Endothelial cell of umbilical vein (primary cell): ENCODE data around the gene KAT8. TPM values are rescaled to one million over a fixed set of nuclear protein-coding genes. Genes with fewer than 3 reads are reported as not detected.

Source experiments
- BruUV-seq: library from RNA; stranded (reverse); fragments of 400-500 nt; replicated peaks from 2 replicates; lab custom pipeline; 2021; lab: Mats Ljungman, UMichigan
- CTCF ChIA-PET: fragments of 300-600, 350-600 bp; sonication (Branson Sonifier 250); formaldehyde crosslinking; loops from one replicate; lab custom pipeline; 2021; ENCODE audit warnings: antibody characterized with exemption, inconsistent platforms; lab: Charles Lee
- POLR2A ChIA-PET: fragments of 300-600, 350-600 bp; sonication (Branson Sonifier 250); formaldehyde crosslinking; loops from one replicate; lab custom pipeline; 2021; ENCODE audit warnings: antibody characterized with exemption, inconsistent platforms; lab: Charles Lee
- DNase-seq: peaks from one replicate; pipeline ENCODE4 v3.0.0-alpha.2; 2011; ENCODE audit warnings: low read depth, low spot score
- FAIRE-seq: peaks from 2 replicates; lab custom pipeline; 2011; peaks lifted over from hg19 to GRCh38; lab: Jason Lieb, UNC
- H2AFZ ChIP-seq: 2 replicates; pipeline ENCODE4 v1.6.0; 2012; ENCODE audit warnings: low read depth, low read length, control low read depth, inconsistent platforms
- H3K27ac ChIP-seq: 2 replicates; pipeline ENCODE4 v1.5.1; 2011; ENCODE audit warnings: low read depth, mild to moderate bottlenecking, control low read depth, low read length, moderate library complexity; ENCODE audit not compliant: insufficient read depth
- H3K27me3 ChIP-seq, 2 experiments: 2 replicates each; pipeline versions ENCODE4 v1.6.0 to v1.6.1; 2011; ENCODE audit warnings: low read length in 2 of 2, mixed read lengths in 1 of 2; ENCODE audit not compliant: control insufficient read depth in 2 of 2, insufficient read depth in 2 of 2
- H3K36me3 ChIP-seq, 2 experiments: 2 replicates in 1 of 2; 3 replicates in 1 of 2; pipeline ENCODE4 v1.5.1; 2011; ENCODE audit warnings: low read length in 2 of 2, mild to moderate bottlenecking in 1 of 2, moderate library complexity in 1 of 2; ENCODE audit not compliant: control insufficient read depth in 2 of 2, insufficient read depth in 2 of 2; ENCODE audit errors: extremely low read depth in 1 of 2
- H3K4me1 ChIP-seq: 3 replicates; pipeline ENCODE4 v1.5.1; 2011; ENCODE audit warnings: mild to moderate bottlenecking, low read length; ENCODE audit not compliant: control insufficient read depth, insufficient read depth; ENCODE audit errors: extremely low read depth
- H3K4me2 ChIP-seq: 2 replicates; pipeline ENCODE4 v1.6.1; 2011; ENCODE audit warnings: low read length, control low read depth, mixed read lengths; ENCODE audit not compliant: insufficient read depth
- H3K4me3 ChIP-seq, 3 experiments: fragments of 200-600 bp in 1 of 3; sonication (generic), shearing (Covaris generic) in 1 of 3; replicated peaks in 1 of 3; 2 replicates each; pipeline ENCODE4 v1.5.1; 2011 to 2016; ENCODE audit warnings: control low read depth in 3 of 3, low read length in 3 of 3, mild to moderate bottlenecking in 2 of 3, inconsistent platforms in 1 of 3, low read depth in 1 of 3, moderate library complexity in 1 of 3; ENCODE audit not compliant: insufficient read depth in 1 of 3
- H3K79me2 ChIP-seq: 2 replicates; pipeline ENCODE4 v1.6.0; 2012; ENCODE audit warnings: low read length, inconsistent platforms; ENCODE audit not compliant: control insufficient read depth, insufficient read depth
- H3K9ac ChIP-seq: replicated peaks from 2 replicates; pipeline ENCODE3; 2011; ENCODE audit warnings: low read length, control low read depth; ENCODE audit not compliant: insufficient read depth; ENCODE audit errors: extremely low read depth
- H3K9me1 ChIP-seq: replicated peaks from 3 replicates; pipeline ENCODE4 v1.6.0; 2011; ENCODE audit warnings: mild to moderate bottlenecking, low read length; ENCODE audit not compliant: control insufficient read depth, insufficient read depth; ENCODE audit errors: extremely low read depth
- H3K9me3 ChIP-seq: replicated peaks from 2 replicates; pipeline ENCODE4 v1.5.1; 2012; ENCODE audit warnings: low read length, inconsistent platforms; ENCODE audit not compliant: control insufficient read depth, insufficient read depth
- H4K20me1 ChIP-seq: replicated peaks from 2 replicates; pipeline ENCODE3; 2011; ENCODE audit warnings: mild to moderate bottlenecking, low read length; ENCODE audit not compliant: control insufficient read depth, insufficient read depth; ENCODE audit errors: extremely low read depth
- CTCF ChIP-seq, 2 donors: IDR thresholded peaks; 1 replicate in 1 of 2; 2 replicates in 1 of 2; pipeline ENCODE4 v1.5.1; 2011; ENCODE audit warnings: low read length in 2 of 2, mild to moderate bottlenecking in 2 of 2, moderate library complexity in 2 of 2, control low read depth in 1 of 2, inconsistent platforms in 1 of 2, low read depth in 1 of 2; ENCODE audit not compliant: insufficient read depth in 1 of 2; ENCODE audit errors: extremely low read depth in 1 of 2
- EZH2 ChIP-seq: IDR thresholded peaks from 2 replicates; pipeline ENCODE4 v1.6.1; 2012; ENCODE audit warnings: borderline replicate concordance, low read depth, mild to moderate bottlenecking, moderate library complexity, low read length, inconsistent platforms; ENCODE audit not compliant: severe bottlenecking
- FOS ChIP-seq: IDR thresholded peaks from 2 replicates; pipeline ENCODE4 v1.6.1; 2011; ENCODE audit warnings: mild to moderate bottlenecking, low read length, moderate library complexity, borderline replicate concordance; ENCODE audit not compliant: insufficient read depth
- GATA2 ChIP-seq: IDR thresholded peaks from 2 replicates; pipeline ENCODE4 v1.7.0; 2011; ENCODE audit warnings: low read depth, mild to moderate bottlenecking, moderate library complexity, mixed read lengths, low read length; ENCODE audit not compliant: insufficient read length, insufficient read depth
- JUN ChIP-seq: IDR thresholded peaks from 2 replicates; pipeline ENCODE4 v1.6.1; 2011; ENCODE audit warnings: borderline replicate concordance, low read depth; ENCODE audit not compliant: insufficient read length, insufficient read depth
- MYC ChIP-seq: IDR thresholded peaks from one replicate; pipeline ENCODE4 v1.6.1; 2011; ENCODE audit warnings: mild to moderate bottlenecking, low read depth, low read length
- POLR2A ChIP-seq: IDR thresholded peaks from 2 replicates; pipeline ENCODE4 v1.6.1; 2012; ENCODE audit warnings: low read depth, mild to moderate bottlenecking, control low read depth, low read length
- POLR2AphosphoS5 ChIP-seq: IDR thresholded peaks from 2 replicates; pipeline ENCODE4 v1.6.1; 2012; ENCODE audit warnings: low read depth, mild to moderate bottlenecking, control low read depth, low read length, moderate library complexity; ENCODE audit not compliant: insufficient read depth
- dilution Hi-C: fragments of 300-500 bp; cut with MboI; formaldehyde crosslinking; loops from one replicate; pipeline ENCODE4 v1.15.0; 2019; ENCODE audit warnings: low sequenced_read_pairs; ENCODE audit not compliant: extremely low pct_ligation_motif_present
- intact Hi-C: fragments of 100-400 bp; cut with micrococcal nuclease; formaldehyde crosslinking; loops from one replicate; pipeline ENCODE4 v1.10.0; 2022
- polyA plus RNA-seq, 4 experiments: library from polyadenylated mRNA; depleted of rRNA in 3 of 4; stranded (reverse) in 3 of 4; unstranded in 1 of 4; fragments of >200 nt; gene quantifications; 2 replicates each; pipeline versions ENCODE4 v1.2.1 to v1.2.3, GENCODE V29; 2011 to 2012; ENCODE audit warnings: missing spikeins in 1 of 4
- total RNA-seq: library from RNA; stranded (reverse); gene quantifications from 2 replicates; pipeline ENCODE4 v1.2.3, GENCODE V29; 2021
- TF ChIP-seq, protein P1 (sequence below): IDR thresholded peaks from 2 replicates; pipeline ENCODE4 v1.6.1; 2011; ENCODE audit not compliant: insufficient read depth, insufficient read length

KAT8 gene
- total and polyA plus RNA-seq, 2 donors (not counting 3 experiments of a cell fraction or from before 2014, with no cell fraction given) = 30.7 to 42.8 TPM

DNA sequence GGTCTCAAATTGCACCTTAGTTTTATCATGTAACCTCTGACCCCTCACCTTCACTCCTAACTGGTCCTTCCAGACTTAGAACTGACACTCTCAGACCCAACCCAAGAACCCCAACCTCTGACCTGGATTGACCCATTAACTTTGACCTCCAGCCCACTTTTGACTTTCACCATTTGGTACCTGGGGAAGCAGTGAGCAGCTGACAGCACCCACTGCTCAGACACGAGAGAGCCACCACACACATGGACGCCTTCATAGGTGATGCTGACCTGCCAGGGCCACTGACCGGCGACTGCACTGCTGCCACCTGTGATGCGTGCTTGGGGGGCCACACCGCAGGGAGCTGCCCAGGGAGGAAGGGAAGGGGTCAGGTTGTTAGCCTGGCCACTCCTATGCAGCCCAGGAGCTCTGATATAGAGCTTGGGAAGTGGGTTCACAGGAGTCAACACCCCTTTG, 15.6 kb downstream of the KAT8 start:
- H3K4me1 ChIP-seq = no peaks in the 10 kb centered on the region
- ChIA-PET POLR2A (no interaction called here), CTCF (interaction anchor here (2.4 kb wide), 1 partner anchor 9 kb away, joined by 8 read pairs; no protein-coding TSS in a partner anchor)
- H3K4me3 ChIP-seq = no peak overlapping the region
- intact Hi-C loops = no loop called here
- H3K36me3 ChIP-seq = peaks cover 0 to 9% of the 10 kb centered on the region in 2 experiments
- no peaks in the 10 kb centered on the region for H3K9me3 ChIP-seq
- no peak overlapping the region for H3K4me2 ChIP-seq
- no peaks in the 10 kb centered on the region for H4K20me1 ChIP-seq
- TF ChIP-seq, protein P1, sequence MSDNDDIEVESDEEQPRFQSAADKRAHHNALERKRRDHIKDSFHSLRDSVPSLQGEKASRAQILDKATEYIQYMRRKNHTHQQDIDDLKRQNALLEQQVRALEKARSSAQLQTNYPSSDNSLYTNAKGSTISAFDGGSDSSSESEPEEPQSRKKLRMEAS = no peak
- TF ChIP-seq GATA2 (no peak), CTCF (IDR thresholded peaks at IDR 0.05; ENCODE audit: extremely low read depth in 1 of 2, insufficient read depth in 1 of 2, low read depth in 1 of 2, low read length in 2 of 2) (no peak), JUN (no peak), POLR2AphosphoS5 (no peak), FOS (no peak), EZH2 (no peak), POLR2A (no peak), MYC (no peak)
- no peaks in the 10 kb centered on the region for H3K79me2 ChIP-seq
- no peaks in the 10 kb centered on the region for H3K9me1 ChIP-seq
- no peak overlapping the region for H3K27ac ChIP-seq
- FAIRE-seq (no peak), DNase-seq (no peak)
- H2AFZ ChIP-seq = no peak overlapping the region
- dilution Hi-C loops = no loop called here
- H3K27me3 ChIP-seq = no peaks in the 10 kb centered on the region
- no TSS peak for BruUV-seq
- no peak overlapping the region for H3K9ac ChIP-seq
